HepG2 (cell line): Measurements from ENCODE around the gene GRAMD2A. TPM values are rescaled to one million over a fixed set of nuclear protein-coding genes. Genes with fewer than 3 reads are reported as not detected.
A peak's percentile ranks its signal among the peaks of the same experiment; 100 is the strongest.

Experiments
- ATAC-seq: fragments of 200-7000 bp; cut with Tn5 transposase; 3 replicates; pipeline ENCODE4 v1.9.1; 2020; ENCODE audit warnings: mild to moderate bottlenecking, moderate library complexity
- BruUV-seq: library from RNA; stranded (reverse); fragments of 400-500 nt; replicated peaks from 2 replicates; lab custom pipeline; 2021; lab: Mats Ljungman, UMichigan
- CTCF ChIA-PET: fragments of 300-600 bp; formaldehyde crosslinking; extraction: SDS; loops from one replicate; lab custom pipeline; 2021; ENCODE audit warnings: low total read pairs, inconsistent platforms, low intra/inter-chr PET ratio; lab: Yijun Ruan, JAX
- POLR2A ChIA-PET: fragments of 350-600 bp; sonication (Branson Sonifier 250); formaldehyde crosslinking; loops from one replicate; lab custom pipeline; 2020; ENCODE audit warnings: antibody characterized with exemption, inconsistent platforms; lab: Yijun Ruan, JAX
- DNase-seq: peaks from one replicate; pipeline ENCODE4 v3.0.0-alpha.2; 2015; ENCODE audit warnings: low spot score
- FAIRE-seq: peaks from 3 replicates; lab custom pipeline; 2011; peaks lifted over from hg19 to GRCh38; lab: Jason Lieb, UNC
- H2AFZ ChIP-seq: one replicate; pipeline ENCODE4 v1.6.1; 2011; ENCODE audit warnings: low read length, inconsistent platforms
- H3K27ac ChIP-seq: fragments of 300-600 bp; 3 replicates; pipeline ENCODE4 v1.8.0; 2011; ENCODE audit warnings: mixed run types, mild to moderate bottlenecking, mixed read lengths, low read length, inconsistent platforms; ENCODE audit not compliant: insufficient read depth; ENCODE audit errors: extremely low read length
- H3K27me3 ChIP-seq, 2 experiments: fragments of 200-600 bp in 1 of 2; 2 replicates in 1 of 2; 3 replicates in 1 of 2; pipeline versions ENCODE4 v1.6.0 to v1.8.0; 2011; ENCODE audit warnings: low read length in 2 of 2, mild to moderate bottlenecking in 2 of 2, moderate library complexity in 2 of 2, inconsistent platforms in 1 of 2; ENCODE audit not compliant: insufficient read depth in 2 of 2, control insufficient read depth in 1 of 2
- H3K36me3 ChIP-seq, 2 experiments: fragments of 200-600 bp in 1 of 2; replicated peaks in 1 of 2; 2 replicates in 1 of 2; 3 replicates in 1 of 2; pipeline versions ENCODE4 v1.5.1 to v1.8.0; 2011; ENCODE audit warnings: low read length in 2 of 2, inconsistent platforms in 1 of 2; ENCODE audit not compliant: insufficient read depth in 2 of 2, control insufficient read depth in 1 of 2
- H3K4me1 ChIP-seq: 2 replicates; pipeline ENCODE4 v1.5.1; 2012; ENCODE audit warnings: low read length, inconsistent platforms; ENCODE audit not compliant: insufficient read depth
- H3K4me2 ChIP-seq: 2 replicates; pipeline ENCODE4 v1.6.0; 2011; ENCODE audit warnings: low read depth, low read length, inconsistent platforms
- H3K4me3 ChIP-seq, 3 experiments: fragments of 200-600 bp in 1 of 3; sonication (generic), shearing (Covaris generic) in 1 of 3; replicated peaks in 1 of 3; 2 replicates each; pipeline ENCODE4 v1.5.1; 2011 to 2016; ENCODE audit warnings: low read length in 3 of 3, inconsistent platforms in 2 of 3, low read depth in 2 of 3, mild to moderate bottlenecking in 2 of 3, control low read depth in 1 of 3, mixed read lengths in 1 of 3; ENCODE audit not compliant: insufficient read depth in 1 of 3
- H3K79me2 ChIP-seq: one replicate; pipeline ENCODE4 v1.6.1; 2011; ENCODE audit warnings: low read length, inconsistent platforms; ENCODE audit not compliant: insufficient read depth
- H3K9ac ChIP-seq: 2 replicates; pipeline ENCODE4 v1.6.0; 2011; ENCODE audit warnings: mild to moderate bottlenecking, low read depth, low read length, inconsistent platforms; ENCODE audit not compliant: insufficient read depth
- H3K9me3 ChIP-seq: 2 replicates; pipeline ENCODE4 v1.5.1; 2012; ENCODE audit warnings: mild to moderate bottlenecking, low read length
- H4K20me1 ChIP-seq: 2 replicates; pipeline ENCODE4 v1.6.0; 2011; ENCODE audit warnings: inconsistent platforms, mild to moderate bottlenecking, low read length, moderate library complexity; ENCODE audit not compliant: insufficient read depth
- AGO2 ChIP-seq: fragments of 200-400 bp; formaldehyde crosslinking; optimal IDR thresholded peaks from 2 replicates; pipeline ENCODE3; 2017; ENCODE audit warnings: mild to moderate bottlenecking, low read depth, low read length, moderate library complexity
- CCDC6 ChIP-seq: sonication (generic); formaldehyde crosslinking; IDR thresholded peaks from 2 replicates; pipeline ENCODE4 v1.8.1; 2022; ENCODE audit warnings: mild to moderate bottlenecking, missing genetic modification reagents, moderate library complexity
- KDM4B ChIP-seq: sonication (generic); formaldehyde crosslinking; IDR thresholded peaks from 2 replicates; pipeline ENCODE4 v1.4.0; 2020; ENCODE audit warnings: missing genetic modification reagents
- NCOR1 ChIP-seq: fragments of 200-600 bp; sonication (generic); IDR thresholded peaks from 2 replicates; pipeline ENCODE4 v1.7.0; 2017; ENCODE audit warnings: antibody characterized with exemption, low read length, borderline replicate concordance
- PHF21A ChIP-seq: sonication (generic); formaldehyde crosslinking; IDR thresholded peaks from 2 replicates; pipeline ENCODE4 v1.5.0; 2020; ENCODE audit warnings: mild to moderate bottlenecking, missing genetic modification reagents
- POLR2A ChIP-seq, 2 experiments: IDR thresholded peaks; 2 replicates each; pipeline ENCODE4 v1.6.1; 2011; ENCODE audit warnings: low read depth in 2 of 2, low read length in 2 of 2, mild to moderate bottlenecking in 1 of 2, moderate library complexity in 1 of 2; ENCODE audit not compliant: insufficient read depth in 1 of 2
- POLR2AphosphoS5 ChIP-seq: IDR thresholded peaks from 2 replicates; pipeline ENCODE4 v1.6.1; 2012; ENCODE audit warnings: low read depth, low read length
- RBM22 ChIP-seq: fragments of 200-400 bp; formaldehyde crosslinking; optimal IDR thresholded peaks from 2 replicates; pipeline ENCODE3; 2017; ENCODE audit warnings: mild to moderate bottlenecking, low read length, moderate library complexity
- RFX3 ChIP-seq: IDR thresholded peaks from 2 replicates; pipeline ENCODE4 v1.6.1; 2016; ENCODE audit warnings: missing biosample characterization, missing genetic modification reagents
- RORA ChIP-seq: sonication (generic); formaldehyde crosslinking; IDR thresholded peaks from 2 replicates; pipeline ENCODE4 v1.5.0; 2020; ENCODE audit warnings: mild to moderate bottlenecking, missing genetic modification reagents, moderate library complexity
- SUZ12 ChIP-seq: fragments of 150-350 bp; IDR thresholded peaks from 2 replicates; pipeline ENCODE4 v1.6.1; 2014; ENCODE audit warnings: low read depth, low read length
- TEAD2 ChIP-seq: sonication (generic); formaldehyde crosslinking; IDR thresholded peaks from 2 replicates; pipeline ENCODE4 v1.9.0; 2021; ENCODE audit warnings: missing genetic modification reagents
- TGIF2 ChIP-seq: IDR thresholded peaks from 2 replicates; pipeline ENCODE4 v1.6.1; 2016; ENCODE audit warnings: control low read depth, missing compliant biosample characterization
- ZBTB42 ChIP-seq: sonication (generic); formaldehyde crosslinking; IDR thresholded peaks from 2 replicates; pipeline ENCODE4 v1.5.0; 2020; ENCODE audit warnings: mild to moderate bottlenecking, missing genetic modification reagents
- ZFP37 ChIP-seq: sonication (generic); formaldehyde crosslinking; IDR thresholded peaks from 2 replicates; pipeline ENCODE4 v1.4.0; 2020; ENCODE audit warnings: missing genetic modification reagents, borderline replicate concordance
- ZNF136 ChIP-seq: sonication (generic); formaldehyde crosslinking; IDR thresholded peaks from 2 replicates; pipeline ENCODE4 v1.8.1; 2022; ENCODE audit warnings: low read depth, mild to moderate bottlenecking, moderate library complexity, missing genetic modification reagents
- ZNF326 ChIP-seq: sonication (generic); formaldehyde crosslinking; IDR thresholded peaks from 2 replicates; pipeline ENCODE4 v1.4.0; 2020; ENCODE audit warnings: missing genetic modification reagents, borderline replicate concordance
- ZNF350 ChIP-seq: sonication (generic); formaldehyde crosslinking; IDR thresholded peaks from 2 replicates; pipeline ENCODE4 v1.4.0; 2020; ENCODE audit warnings: mild to moderate bottlenecking, low read depth, missing genetic modification reagents, borderline replicate concordance
- ZNF891 ChIP-seq: sonication (generic); formaldehyde crosslinking; IDR thresholded peaks from 2 replicates; pipeline ENCODE4 v1.5.0; 2020; ENCODE audit warnings: mild to moderate bottlenecking, missing genetic modification reagents
- ZSCAN31 ChIP-seq: sonication (generic); formaldehyde crosslinking; IDR thresholded peaks from 2 replicates; pipeline ENCODE4 v1.5.0; 2020; ENCODE audit warnings: low read depth, mild to moderate bottlenecking, missing genetic modification reagents
- WGBS: methylation state at CpG from one replicate; pipeline ENCODE4 v1.1.6; 2017; ENCODE audit warnings: low lambda C conversion rate; 5-methylcytosine and 5-hydroxymethylcytosine counted together
- in situ Hi-C: cut with HindIII; loops from 2 replicates; pipeline ENCODE4 v1.10.0; 2017; ENCODE audit warnings: low pct_unique_long_range_greater_than_20kb; ENCODE audit not compliant: extremely low pct_ligation_motif_present
- intact Hi-C: fragments of 100-400 bp; cut with micrococcal nuclease; formaldehyde crosslinking; loops from one replicate; pipeline ENCODE4 v1.10.0; 2022; ENCODE audit not compliant: unreplicated experiment
- polyA plus RNA-seq, 8 experiments: library from polyadenylated mRNA; depleted of rRNA in 3 of 8; stranded (reverse) in 7 of 8; unstranded in 1 of 8; fragments of >200 nt; fragmentation: Illumina TruSeq in 4 of 8; extraction: Trizol in 4 of 8; gene quantifications; 2 replicates each; pipeline versions ENCODE4 v1.2.1 to v1.2.3, GENCODE V29; 2011 to 2016; ENCODE audit warnings: low read depth in 4 of 8, missing spikeins in 1 of 8, mixed read lengths in 1 of 8; ENCODE audit not compliant: insufficient read depth in 1 of 8
- total RNA-seq, 5 experiments: library from RNA; depleted of rRNA; stranded (reverse); fragments of >200 nt; fragmentation: Illumina TruSeq; extraction: Trizol; gene quantifications; 2 replicates each; pipeline ENCODE4 v1.2.3, GENCODE V29; 2016; ENCODE audit warnings: low read depth in 1 of 5
- TF ChIP-seq, protein P1 (sequence below): sonication (generic); formaldehyde crosslinking; IDR thresholded peaks from 2 replicates; pipeline ENCODE4 v1.4.0; 2020; ENCODE audit warnings: missing genetic modification reagents; ENCODE audit errors: not compliant biosample characterization

Gene GRAMD2A
- total and polyA plus RNA-seq, 2 of the 13 experiments (the other 11 are each of a cell fraction or from before 2014, with no cell fraction given) = 0.04 TPM; not detected in 1

GRCh38 chr15:72205896-72206676, 8.5 kb upstream of the GRAMD2A start:
- 97% methylated on average over 8 of the region's 10 CpGs for WGBS
- intact Hi-C loops = no loop called here
- H2AFZ ChIP-seq = no peak overlapping the region
- POLR2A ChIA-PET = no interaction called here
- DNase-seq (no peak), ATAC-seq (no peak), FAIRE-seq (no peak)
- no peak overlapping the region for H3K9ac ChIP-seq
- H3K79me2 ChIP-seq = no peaks in the 10 kb centered on the region
- in situ Hi-C loops = no loop called here
- H3K4me3 ChIP-seq = no peak overlapping the region
- peaks cover 9% of the 10 kb centered on the region; the same call in 1 of the 2 replicates for H3K4me1 ChIP-seq
- TF ChIP-seq PHF21A (CRISPR knock-in tag) (no peak), RBM22 (peak; percentile 38), AGO2 (peak; percentile 49), POLR2A (IDR thresholded peaks at IDR 0.05; ENCODE audit: insufficient read depth in 1 of 2, low read depth in 2 of 2, low read length in 2 of 2) (0 out of 4 replicates have a peak, but pooled peaks of 1 of the 2 experiments have one; percentile 10), TEAD2 (CRISPR knock-in tag) (no peak), POLR2AphosphoS5 (peak; percentile 10; the same call in 1 of the 2 replicates)
- no TSS peak for BruUV-seq
- no peak overlapping the region for H3K27ac ChIP-seq
- no peak overlapping the region for H3K4me2 ChIP-seq
- CTCF ChIA-PET = no interaction called here
- H3K36me3 ChIP-seq = peaks cover 61 to 96% of the 10 kb centered on the region in 2 experiments
- H3K27me3 ChIP-seq = no peaks in the 10 kb centered on the region
- H3K9me3 ChIP-seq = no peaks in the 10 kb centered on the region
- peaks cover 86% of the 10 kb centered on the region for H4K20me1 ChIP-seq

DNA sequence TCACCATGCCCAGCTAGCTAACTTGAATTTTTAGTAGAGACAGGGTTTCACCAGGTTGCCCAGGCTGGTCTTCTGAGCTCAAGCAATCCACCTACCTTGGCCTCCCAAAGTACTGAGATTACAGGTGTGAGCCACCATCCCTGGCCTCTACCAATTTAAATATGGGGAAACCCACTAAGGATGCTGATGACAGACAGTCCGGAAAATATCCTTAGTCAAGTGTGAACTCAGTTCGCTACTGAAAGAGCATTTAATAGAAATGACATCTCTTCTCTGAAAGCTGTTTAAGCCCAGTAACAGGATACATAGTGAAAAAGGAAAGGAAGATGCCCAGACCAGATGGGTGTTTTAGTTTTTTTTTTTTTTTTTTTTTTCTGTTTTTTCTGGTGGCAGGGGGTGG, 7.7 kb upstream of the GRAMD2A start:
- FAIRE-seq = no peak
- H2AFZ ChIP-seq = no peak overlapping the region
- 96% methylated on average over 2 of the region's 2 CpGs for WGBS
- intact Hi-C loops (no loop called here), in situ Hi-C loops (no loop called here)
- peaks cover 87% of the 10 kb centered on the region for H4K20me1 ChIP-seq
- ATAC-seq = no peak
- no peaks in the 10 kb centered on the region for H3K9me3 ChIP-seq
- H3K36me3 ChIP-seq = peaks cover 64 to 98% of the 10 kb centered on the region in 2 experiments
- H3K27ac ChIP-seq = no peak overlapping the region
- BruUV-seq = no TSS peak
- no peak overlapping the region for H3K4me2 ChIP-seq
- no peak overlapping the region for H3K9ac ChIP-seq
- no peak for DNase-seq
- no peak overlapping the region for H3K4me3 ChIP-seq
- ChIA-PET POLR2A (no interaction called here), CTCF (no interaction called here)
- H3K27me3 ChIP-seq = no peaks in the 10 kb centered on the region
- no peaks in the 10 kb centered on the region for H3K79me2 ChIP-seq
- H3K4me1 ChIP-seq = peaks cover under 1% of the 10 kb centered on the region; the same call in 1 of the 2 replicates
- TF ChIP-seq ZFP37 (CRISPR knock-in tag) (no peak), ZNF326 (CRISPR knock-in tag) (no peak), ZNF136 (CRISPR knock-in tag) (no peak), ZNF891 (CRISPR knock-in tag) (no peak), KDM4B (CRISPR knock-in tag) (no peak), ZSCAN31 (no peak), RORA (CRISPR knock-in tag) (no peak), SUZ12 (no peak), NCOR1 (no peak), ZNF350 (CRISPR knock-in tag) (no peak), CCDC6 (CRISPR knock-in tag) (no peak), TGIF2 (no peak), ZBTB42 (no peak), RFX3 (CRISPR knock-in tag) (no peak)
- TF ChIP-seq, protein P1, sequence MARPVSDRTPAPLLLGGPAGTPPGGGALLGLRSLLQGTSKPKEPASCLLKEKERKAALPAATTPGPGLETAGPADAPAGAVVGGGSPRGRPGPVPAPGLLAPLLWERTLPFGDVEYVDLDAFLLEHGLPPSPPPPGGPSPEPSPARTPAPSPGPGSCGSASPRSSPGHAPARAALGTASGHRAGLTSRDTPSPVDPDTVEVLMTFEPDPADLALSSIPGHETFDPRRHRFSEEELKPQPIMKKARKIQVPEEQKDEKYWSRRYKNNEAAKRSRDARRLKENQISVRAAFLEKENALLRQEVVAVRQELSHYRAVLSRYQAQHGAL = no peak
